Muscle of leg (tissue), 11 donors: ENCODE results near the gene OTUD3. TPM values are rescaled to one million over a fixed set of nuclear protein-coding genes. Genes with fewer than 3 reads are reported as not detected.
A peak's percentile ranks its signal among the peaks of the same experiment; 100 is the strongest.

Source experiments
- DNase-seq: peaks from one replicate; pipeline ENCODE4 v3.0.0; 2013
- H3K27ac ChIP-seq: one replicate; pipeline ENCODE4 v1.5.1; 2013; ENCODE audit warnings: mild to moderate bottlenecking, low read length, control low read depth
- H3K27me3 ChIP-seq: one replicate; pipeline ENCODE4 v1.6.1; 2013; ENCODE audit warnings: low read length; ENCODE audit not compliant: control insufficient read depth, insufficient read depth
- H3K36me3 ChIP-seq: one replicate; pipeline ENCODE4 v1.6.1; 2013; ENCODE audit warnings: low read length; ENCODE audit not compliant: control insufficient read depth, insufficient read depth
- H3K4me1 ChIP-seq: one replicate; pipeline ENCODE4 v1.6.1; 2013; ENCODE audit warnings: low read length; ENCODE audit not compliant: control insufficient read depth, insufficient read depth
- H3K4me3 ChIP-seq: one replicate; pipeline ENCODE4 v1.5.1; 2013; ENCODE audit warnings: low read length, control low read depth
- H3K9me3 ChIP-seq: replicated peaks from 2 replicates; pipeline ENCODE4 v1.6.1; 2013; ENCODE audit warnings: low read depth, low read length; ENCODE audit not compliant: control insufficient read depth
- WGBS: methylation state at CpG from one replicate; pipeline ENCODE4 v1.1.5; 2013; ENCODE audit warnings: missing lambda C conversion rate; ENCODE audit not compliant: insufficient coverage; 5-methylcytosine and 5-hydroxymethylcytosine counted together
- polyA plus RNA-seq, 8 donors: library from polyadenylated mRNA; unstranded; fragments of 120-200 nt; gene quantifications; one replicate each; pipeline versions ENCODE4 v1.2.1 to v1.2.3, GENCODE V29; 2013; ENCODE audit warnings: inconsistent platforms in 1 of 8, low replicate concordance in 1 of 8; ENCODE audit not compliant: insufficient read length in 8 of 8, insufficient read depth in 1 of 8
- total RNA-seq: library from RNA; stranded (reverse); fragments of 120-200 nt; gene quantifications from one replicate; pipeline ENCODE4 v1.2.4, GENCODE V29; 2013

The OTUD3 gene
- total and polyA plus RNA-seq, 9 donors: 5.1 to 9.3 (median 6.8) TPM

DNA sequence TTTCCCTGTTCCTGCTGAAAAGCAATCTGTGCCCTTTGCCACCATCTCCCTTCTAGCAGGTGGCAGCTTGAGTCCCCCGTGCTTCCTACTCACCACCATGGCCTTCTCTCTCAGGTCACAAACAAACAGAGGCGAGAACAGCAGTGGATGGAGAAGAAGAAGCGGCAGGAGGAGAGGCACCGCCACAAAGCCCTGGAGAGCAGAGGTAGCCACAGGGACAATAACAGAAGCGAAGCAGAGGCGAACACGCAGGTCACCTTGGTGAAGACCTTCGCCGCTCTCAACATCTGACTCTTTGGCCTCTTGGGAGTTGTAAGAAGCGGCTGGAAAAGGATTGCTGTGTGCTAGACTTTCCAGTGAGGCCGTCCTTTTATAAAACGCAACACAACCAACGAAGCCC is 25.3 kb downstream of the OTUD3 start:
- WGBS: 92% methylated on average over 12 of the region's 13 CpGs
- H3K36me3 ChIP-seq: peaks cover 61% of the 10 kb centered on the region
- no peaks in the 10 kb centered on the region for H3K4me1 ChIP-seq
- no peaks in the 10 kb centered on the region for H3K9me3 ChIP-seq
- no peak overlapping the region for H3K4me3 ChIP-seq
- no peak for DNase-seq
- no peaks in the 10 kb centered on the region for H3K27me3 ChIP-seq
- H3K27ac ChIP-seq: no peak overlapping the region

GRCh38 chr1:19909392-19909791 is 27.2 kb downstream of the OTUD3 start:
- no peaks in the 10 kb centered on the region for H3K9me3 ChIP-seq
- no CpG with 5 or more reads among the region's 5 CpGs for WGBS
- H3K4me3 ChIP-seq: no peak overlapping the region
- DNase-seq: no peak
- H3K27me3 ChIP-seq: no peaks in the 10 kb centered on the region
- peaks cover 62% of the 10 kb centered on the region for H3K36me3 ChIP-seq
- H3K27ac ChIP-seq: no peak overlapping the region
- H3K4me1 ChIP-seq: no peaks in the 10 kb centered on the region

DNA sequence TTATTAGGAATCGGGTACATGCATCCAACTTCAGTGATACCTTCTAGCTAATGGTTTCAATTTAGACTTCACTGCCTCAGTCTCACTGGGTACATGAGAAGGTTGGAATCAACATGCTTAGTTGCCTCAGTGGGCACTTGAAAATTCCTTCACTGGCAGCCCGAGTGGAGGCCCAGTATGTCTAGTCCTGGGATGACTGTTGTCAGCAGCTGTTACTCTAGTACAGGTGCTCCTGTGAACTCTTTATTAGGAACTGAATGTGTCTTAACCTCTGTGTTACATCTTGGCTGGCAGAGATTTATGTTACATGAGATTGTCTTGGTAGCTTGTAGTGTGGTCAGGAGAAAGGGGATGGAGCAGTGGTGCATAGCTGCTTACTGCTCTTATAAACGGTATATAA is 27.8 kb downstream of the OTUD3 start:
- no peaks in the 10 kb centered on the region for H3K4me1 ChIP-seq
- WGBS: no CpG with 5 or more reads among the region's 3 CpGs
- no peak overlapping the region for H3K4me3 ChIP-seq
- no peak overlapping the region for H3K27ac ChIP-seq
- no peak for DNase-seq
- H3K36me3 ChIP-seq: peaks cover 61% of the 10 kb centered on the region
- H3K27me3 ChIP-seq: no peaks in the 10 kb centered on the region
- no peaks in the 10 kb centered on the region for H3K9me3 ChIP-seq

DNA sequence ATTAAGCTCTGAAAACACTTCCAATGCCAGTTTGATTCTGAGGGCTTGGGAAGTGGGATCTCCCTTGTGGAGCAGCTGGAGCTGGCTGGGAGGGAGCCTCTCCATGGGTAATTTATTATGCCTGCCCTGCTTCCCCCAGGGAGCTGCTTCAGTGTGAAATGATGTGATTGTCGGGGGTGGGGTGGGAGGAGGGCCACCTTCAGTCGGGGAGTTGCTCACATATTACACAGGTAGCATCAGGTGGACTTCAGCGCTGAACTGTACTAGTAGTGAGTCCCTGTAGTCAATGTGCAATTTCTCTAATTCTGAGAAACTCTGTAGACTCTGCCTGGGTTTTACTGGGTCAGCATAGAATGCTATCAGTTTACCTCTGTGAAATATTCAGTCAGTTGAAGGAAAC is 28.5 kb downstream of the OTUD3 start:
- H3K27me3 ChIP-seq: no peaks in the 10 kb centered on the region
- no peaks in the 10 kb centered on the region for H3K4me1 ChIP-seq
- H3K27ac ChIP-seq: no peak overlapping the region
- no peaks in the 10 kb centered on the region for H3K9me3 ChIP-seq
- H3K4me3 ChIP-seq: no peak overlapping the region
- WGBS: no CpG with 5 or more reads among the region's 3 CpGs
- peaks cover 56% of the 10 kb centered on the region for H3K36me3 ChIP-seq
- DNase-seq: no peak

GRCh38 chr1:19918057-19918456 is 35.9 kb downstream of the OTUD3 start:
- peaks cover 6% of the 10 kb centered on the region for H3K36me3 ChIP-seq
- peaks cover 3% of the 10 kb centered on the region for H3K4me1 ChIP-seq
- H3K27ac ChIP-seq: no peak overlapping the region
- H3K4me3 ChIP-seq: no peak overlapping the region
- H3K9me3 ChIP-seq: no peaks in the 10 kb centered on the region
- no CpG with 5 or more reads among the region's 6 CpGs for WGBS
- peak; percentile 90 for DNase-seq
- H3K27me3 ChIP-seq: no peaks in the 10 kb centered on the region

DNA sequence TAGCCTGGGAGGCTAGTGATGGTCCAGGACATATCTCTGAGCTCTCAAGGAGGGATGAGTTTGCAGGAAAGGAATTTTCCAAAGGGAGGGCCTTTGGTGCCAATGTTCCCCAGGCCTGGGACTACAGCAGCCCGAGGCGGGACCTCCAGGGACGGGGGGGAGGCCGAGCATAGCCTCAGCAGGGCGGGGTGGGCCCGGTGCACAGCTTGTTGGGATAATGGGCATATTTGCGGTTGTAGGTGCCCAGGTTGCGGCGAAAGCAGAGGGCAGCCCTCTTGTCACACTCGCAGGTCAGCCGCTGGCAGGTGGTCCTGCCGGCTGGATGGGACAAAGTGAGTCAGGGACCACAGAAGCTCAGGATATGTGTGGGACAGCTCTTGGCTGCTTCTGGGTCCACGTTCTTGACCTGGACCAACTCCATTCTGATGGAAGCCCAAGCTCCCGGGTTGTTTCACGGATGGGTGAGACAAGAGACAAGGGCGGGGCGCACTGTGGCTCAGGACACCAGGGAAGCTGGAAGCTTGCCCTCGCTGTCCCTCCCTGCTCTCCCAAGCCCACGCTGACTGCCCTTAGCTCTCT is 38.0 kb downstream of the OTUD3 start:
- peaks cover 3% of the 10 kb centered on the region for H3K4me1 ChIP-seq
- H3K27ac ChIP-seq: no peak overlapping the region
- no peaks in the 10 kb centered on the region for H3K9me3 ChIP-seq
- WGBS: 88% methylated on average over 18 of the region's 19 CpGs
- no peak overlapping the region for H3K4me3 ChIP-seq
- no peak for DNase-seq
- H3K36me3 ChIP-seq: no peaks in the 10 kb centered on the region
- H3K27me3 ChIP-seq: no peaks in the 10 kb centered on the region

- peaks cover 3% of the 10 kb centered on the region for H3K27me3 ChIP-seq
- H3K4me1 ChIP-seq: peaks cover 3% of the 10 kb centered on the region
- H3K27ac ChIP-seq: no peak overlapping the region
- no peak overlapping the region for H3K4me3 ChIP-seq
- no peaks in the 10 kb centered on the region for H3K9me3 ChIP-seq
- WGBS: 76% methylated on average over 11 of the region's 13 CpGs
- H3K36me3 ChIP-seq: no peaks in the 10 kb centered on the region
- DNase-seq: no peak
These were observed 39.1 kb downstream of the OTUD3 start for GRCh38 chr1:19921310-19921709.

DNA sequence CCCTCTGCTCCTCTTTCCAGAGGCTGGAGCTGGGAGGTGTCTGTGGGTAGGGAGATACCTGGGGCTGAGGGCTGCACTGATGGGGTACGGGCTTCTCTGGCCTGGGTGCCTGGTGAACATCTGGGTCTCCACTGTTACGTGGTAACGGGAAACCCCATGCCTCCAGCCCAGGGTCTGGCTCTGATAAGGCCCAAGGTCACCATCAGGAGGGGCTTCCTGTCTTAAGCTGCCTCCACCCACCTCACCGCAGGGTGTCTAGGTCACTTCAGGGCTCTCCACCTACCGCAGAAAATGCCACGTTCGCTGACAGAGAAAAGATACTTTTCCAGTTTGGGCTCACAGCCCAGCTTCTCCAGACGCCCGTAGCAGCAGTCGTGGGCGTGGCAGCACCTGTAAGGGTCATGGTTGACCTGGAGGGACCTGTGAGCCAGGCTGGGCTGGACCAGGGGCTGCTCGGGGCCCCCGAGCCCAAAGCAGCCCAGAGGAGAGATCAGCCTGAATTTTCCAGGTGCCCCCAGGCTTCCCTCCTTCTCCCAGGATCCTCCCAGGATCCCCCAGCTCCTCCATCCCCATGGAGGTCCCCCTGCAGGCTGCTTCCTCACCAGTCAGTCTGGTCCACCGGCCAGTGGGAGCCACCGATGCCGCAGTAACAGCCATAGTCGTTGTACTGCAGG is 40.0 kb downstream of the OTUD3 start:
- Histone ChIP-seq H3K9me3 (no peaks in the 10 kb centered on the region), H3K27me3 (peaks cover 3% of the 10 kb centered on the region), H3K36me3 (no peaks in the 10 kb centered on the region), H3K4me1 (peaks cover 3% of the 10 kb centered on the region), H3K27ac (no peak overlapping the region), H3K4me3 (no peak overlapping the region)
- WGBS: 48% methylated on average over 13 of the region's 17 CpGs
- DNase-seq: no peak

GRCh38 chr1:19923137-19923952 is 41.1 kb downstream of the OTUD3 start, which contains the start of gene PLA2G2E:
PLA2G2E (minus strand) TSS chr1:19923617; CDS start chr1:19923559, 58 bp downstream.
- WGBS: 49% methylated on average over 9 of the region's 14 CpGs
- no peak within 1 kb of the TSS for H3K4me3 ChIP-seq
- H3K4me1 ChIP-seq: peaks cover 2% of the 10 kb centered on the region
- H3K36me3 ChIP-seq: no peaks in the 10 kb centered on the region
- no peaks in the 10 kb centered on the region for H3K9me3 ChIP-seq
- no peak for DNase-seq
- no peak within 1 kb of the TSS for H3K27ac ChIP-seq
- peaks cover 3% of the 10 kb centered on the region for H3K27me3 ChIP-seq

- DNase-seq: no peak
- peaks cover 2% of the 10 kb centered on the region for H3K4me1 ChIP-seq
- H3K36me3 ChIP-seq: no peaks in the 10 kb centered on the region
- H3K27me3 ChIP-seq: peaks cover 3% of the 10 kb centered on the region
- H3K9me3 ChIP-seq: no peaks in the 10 kb centered on the region
- H3K4me3 ChIP-seq: no peak overlapping the region
- 48% methylated on average over 7 of the region's 13 CpGs for WGBS
- no peak overlapping the region for H3K27ac ChIP-seq
These were observed 41.8 kb downstream of the OTUD3 start for GRCh38 chr1:19923953-19924346.
